Measurements from ENCODE around the gene CHPT1.

- TF ChIP-seq CTCF (IDR thresholded peaks at IDR 0.05; ENCODE audit: poor library complexity, severe bottlenecking) = no peak
- no peak for TF ChIP-seq SMC3 (conservative IDR thresholded peaks at IDR 0.05; ENCODE audit: poor library complexity)
- TF ChIP-seq EZH2 (IDR thresholded peaks at IDR 0.05; ENCODE audit: borderline replicate concordance, insufficient read depth, low read length, poor library complexity, severe bottlenecking) = no peak
- no peak for TF ChIP-seq POLR2AphosphoS5 (IDR thresholded peaks at IDR 0.05)
- TF ChIP-seq MXI1 (conservative IDR thresholded peaks at IDR 0.05; ENCODE audit: poor library complexity, severe bottlenecking) = no peak
- no peak for TF ChIP-seq TAF1 (IDR thresholded peaks at IDR 0.05; ENCODE audit: low read depth)
Measured at GRCh38 chr12:101663298-101663697, 34.1 kb upstream of the CHPT1 start.
